ENCODE results near the gene LARGE2.

LARGE2 gene

DNA sequence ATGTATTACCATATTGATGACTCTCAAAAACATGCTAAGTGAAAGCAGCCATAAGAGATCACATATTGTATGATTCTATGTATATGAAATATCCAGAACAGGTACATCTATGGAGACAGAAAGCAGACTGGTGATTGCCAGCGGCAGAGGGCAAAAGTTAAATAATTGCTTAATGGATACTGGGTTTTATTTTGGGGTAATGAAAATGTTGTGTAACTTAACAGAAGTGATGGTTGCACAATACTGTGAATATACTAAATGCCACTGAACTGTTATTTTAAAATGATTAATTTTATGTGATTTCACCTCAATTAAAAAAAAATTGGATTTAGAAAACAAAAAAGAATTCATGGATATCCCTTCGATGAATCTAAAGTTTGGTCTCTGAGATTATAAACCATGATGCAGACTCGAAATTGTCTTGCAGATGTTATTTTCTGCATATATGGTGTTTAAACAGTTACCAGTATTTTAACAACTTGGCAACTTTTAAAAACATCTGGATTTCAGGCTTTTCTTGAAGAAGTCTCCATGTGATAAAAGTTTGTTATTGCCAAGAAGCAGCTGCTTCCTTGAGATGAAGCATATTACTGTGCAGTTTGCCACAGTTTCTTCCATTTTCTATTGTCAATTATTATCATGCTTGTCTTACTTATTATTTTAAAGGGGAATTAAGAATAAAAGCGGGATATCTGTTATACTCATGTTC is 38.1 kb downstream of the LARGE2 start:
- TF ChIP-seq ESRRG (CRISPR knock-in tag; IDR thresholded peaks at IDR 0.05) = no peak
- TF ChIP-seq ZC3H10 (CRISPR knock-in tag; IDR thresholded peaks at IDR 0.05) = no peak
- TF ChIP-seq ZFP3 (CRISPR knock-in tag; IDR thresholded peaks at IDR 0.05) = no peak
- no peak for TF ChIP-seq ZNF8 (CRISPR knock-in tag; IDR thresholded peaks at IDR 0.05)
- TF ChIP-seq SNAI2 (CRISPR knock-in tag; IDR thresholded peaks at IDR 0.05) = no peak
- no peak for TF ChIP-seq TCF4 (CRISPR knock-in tag; IDR thresholded peaks at IDR 0.05; ENCODE audit: borderline replicate concordance)
- TF ChIP-seq ISL1 (CRISPR knock-in tag; IDR thresholded peaks at IDR 0.05) = no peak
- TF ChIP-seq, protein P1, sequence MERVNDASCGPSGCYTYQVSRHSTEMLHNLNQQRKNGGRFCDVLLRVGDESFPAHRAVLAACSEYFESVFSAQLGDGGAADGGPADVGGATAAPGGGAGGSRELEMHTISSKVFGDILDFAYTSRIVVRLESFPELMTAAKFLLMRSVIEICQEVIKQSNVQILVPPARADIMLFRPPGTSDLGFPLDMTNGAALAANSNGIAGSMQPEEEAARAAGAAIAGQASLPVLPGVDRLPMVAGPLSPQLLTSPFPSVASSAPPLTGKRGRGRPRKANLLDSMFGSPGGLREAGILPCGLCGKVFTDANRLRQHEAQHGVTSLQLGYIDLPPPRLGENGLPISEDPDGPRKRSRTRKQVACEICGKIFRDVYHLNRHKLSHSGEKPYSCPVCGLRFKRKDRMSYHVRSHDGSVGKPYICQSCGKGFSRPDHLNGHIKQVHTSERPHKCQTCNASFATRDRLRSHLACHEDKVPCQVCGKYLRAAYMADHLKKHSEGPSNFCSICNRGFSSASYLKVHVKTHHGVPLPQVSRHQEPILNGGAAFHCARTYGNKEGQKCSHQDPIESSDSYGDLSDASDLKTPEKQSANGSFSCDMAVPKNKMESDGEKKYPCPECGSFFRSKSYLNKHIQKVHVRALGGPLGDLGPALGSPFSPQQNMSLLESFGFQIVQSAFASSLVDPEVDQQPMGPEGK (CRISPR knock-in tag; IDR thresholded peaks at IDR 0.05; ENCODE audit: borderline replicate concordance) = no peak
- TF ChIP-seq ZNF70 (CRISPR knock-in tag; IDR thresholded peaks at IDR 0.05) = no peak
- no peak for TF ChIP-seq ZNF565 (CRISPR knock-in tag; conservative IDR thresholded peaks at IDR 0.05; ENCODE audit: low read depth)
- no peak for ATAC-seq

DNA sequence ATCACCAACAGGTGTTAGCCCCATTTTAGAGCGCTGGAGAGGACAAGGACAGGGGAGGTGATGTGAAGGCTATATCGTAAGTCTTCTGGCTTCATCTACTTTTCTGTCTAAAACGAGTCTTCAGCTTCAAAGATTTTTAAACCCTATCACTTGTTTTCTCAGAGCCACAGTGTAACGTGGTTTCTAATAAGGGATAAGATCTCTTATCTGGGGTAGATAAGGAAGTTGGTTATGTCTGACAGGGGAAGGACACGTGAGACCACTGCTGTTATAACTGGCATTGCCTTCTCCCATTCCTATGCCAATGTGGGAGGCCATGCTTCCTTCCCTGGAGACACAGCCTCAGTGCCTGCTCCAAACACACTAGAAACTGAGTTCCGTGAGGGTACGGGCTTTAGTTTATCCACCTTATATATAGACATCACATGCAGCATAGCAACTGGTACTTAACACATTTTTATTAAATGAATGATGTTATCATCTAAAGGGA is 39.3 kb downstream of the LARGE2 start:
- ATAC-seq = no peak
- TF ChIP-seq, protein P2, sequence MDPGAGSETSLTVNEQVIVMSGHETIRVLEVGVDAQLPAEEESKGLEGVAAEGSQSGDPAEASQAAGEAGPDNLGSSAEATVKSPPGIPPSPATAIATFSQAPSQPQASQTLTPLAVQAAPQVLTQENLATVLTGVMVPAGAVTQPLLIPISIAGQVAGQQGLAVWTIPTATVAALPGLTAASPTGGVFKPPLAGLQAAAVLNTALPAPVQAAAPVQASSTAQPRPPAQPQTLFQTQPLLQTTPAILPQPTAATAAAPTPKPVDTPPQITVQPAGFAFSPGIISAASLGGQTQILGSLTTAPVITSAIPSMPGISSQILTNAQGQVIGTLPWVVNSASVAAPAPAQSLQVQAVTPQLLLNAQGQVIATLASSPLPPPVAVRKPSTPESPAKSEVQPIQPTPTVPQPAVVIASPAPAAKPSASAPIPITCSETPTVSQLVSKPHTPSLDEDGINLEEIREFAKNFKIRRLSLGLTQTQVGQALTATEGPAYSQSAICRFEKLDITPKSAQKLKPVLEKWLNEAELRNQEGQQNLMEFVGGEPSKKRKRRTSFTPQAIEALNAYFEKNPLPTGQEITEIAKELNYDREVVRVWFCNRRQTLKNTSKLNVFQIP (CRISPR knock-in tag; IDR thresholded peaks at IDR 0.05; ENCODE audit: borderline replicate concordance, low read depth) = no peak
- TF ChIP-seq, protein P3, sequence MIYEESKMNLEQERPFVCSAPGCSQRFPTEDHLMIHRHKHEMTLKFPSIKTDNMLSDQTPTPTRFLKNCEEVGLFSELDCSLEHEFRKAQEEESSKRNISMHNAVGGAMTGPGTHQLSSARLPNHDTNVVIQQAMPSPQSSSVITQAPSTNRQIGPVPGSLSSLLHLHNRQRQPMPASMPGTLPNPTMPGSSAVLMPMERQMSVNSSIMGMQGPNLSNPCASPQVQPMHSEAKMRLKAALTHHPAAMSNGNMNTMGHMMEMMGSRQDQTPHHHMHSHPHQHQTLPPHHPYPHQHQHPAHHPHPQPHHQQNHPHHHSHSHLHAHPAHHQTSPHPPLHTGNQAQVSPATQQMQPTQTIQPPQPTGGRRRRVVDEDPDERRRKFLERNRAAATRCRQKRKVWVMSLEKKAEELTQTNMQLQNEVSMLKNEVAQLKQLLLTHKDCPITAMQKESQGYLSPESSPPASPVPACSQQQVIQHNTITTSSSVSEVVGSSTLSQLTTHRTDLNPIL (CRISPR knock-in tag; IDR thresholded peaks at IDR 0.05; ENCODE audit: low read depth) = no peak
- TF ChIP-seq TOX (CRISPR knock-in tag; IDR thresholded peaks at IDR 0.05; ENCODE audit: borderline replicate concordance) (no peak), ZC3H10 (CRISPR knock-in tag; IDR thresholded peaks at IDR 0.05) (no peak), BACH2 (CRISPR knock-in tag; IDR thresholded peaks at IDR 0.05; ENCODE audit: borderline replicate concordance) (no peak), ZNF565 (CRISPR knock-in tag; conservative IDR thresholded peaks at IDR 0.05; ENCODE audit: low read depth) (no peak), ZNF70 (CRISPR knock-in tag; IDR thresholded peaks at IDR 0.05) (no peak), ISL1 (CRISPR knock-in tag; IDR thresholded peaks at IDR 0.05) (no peak), ZNF8 (CRISPR knock-in tag; IDR thresholded peaks at IDR 0.05) (no peak), RARB (CRISPR knock-in tag; IDR thresholded peaks at IDR 0.05) (no peak), PPARA (CRISPR knock-in tag; IDR thresholded peaks at IDR 0.05; ENCODE audit: borderline replicate concordance) (no peak), ARNTL (CRISPR knock-in tag; IDR thresholded peaks at IDR 0.05; ENCODE audit: borderline replicate concordance, low read depth) (no peak), ESRRG (CRISPR knock-in tag; IDR thresholded peaks at IDR 0.05) (no peak)
- TF ChIP-seq, protein P4, sequence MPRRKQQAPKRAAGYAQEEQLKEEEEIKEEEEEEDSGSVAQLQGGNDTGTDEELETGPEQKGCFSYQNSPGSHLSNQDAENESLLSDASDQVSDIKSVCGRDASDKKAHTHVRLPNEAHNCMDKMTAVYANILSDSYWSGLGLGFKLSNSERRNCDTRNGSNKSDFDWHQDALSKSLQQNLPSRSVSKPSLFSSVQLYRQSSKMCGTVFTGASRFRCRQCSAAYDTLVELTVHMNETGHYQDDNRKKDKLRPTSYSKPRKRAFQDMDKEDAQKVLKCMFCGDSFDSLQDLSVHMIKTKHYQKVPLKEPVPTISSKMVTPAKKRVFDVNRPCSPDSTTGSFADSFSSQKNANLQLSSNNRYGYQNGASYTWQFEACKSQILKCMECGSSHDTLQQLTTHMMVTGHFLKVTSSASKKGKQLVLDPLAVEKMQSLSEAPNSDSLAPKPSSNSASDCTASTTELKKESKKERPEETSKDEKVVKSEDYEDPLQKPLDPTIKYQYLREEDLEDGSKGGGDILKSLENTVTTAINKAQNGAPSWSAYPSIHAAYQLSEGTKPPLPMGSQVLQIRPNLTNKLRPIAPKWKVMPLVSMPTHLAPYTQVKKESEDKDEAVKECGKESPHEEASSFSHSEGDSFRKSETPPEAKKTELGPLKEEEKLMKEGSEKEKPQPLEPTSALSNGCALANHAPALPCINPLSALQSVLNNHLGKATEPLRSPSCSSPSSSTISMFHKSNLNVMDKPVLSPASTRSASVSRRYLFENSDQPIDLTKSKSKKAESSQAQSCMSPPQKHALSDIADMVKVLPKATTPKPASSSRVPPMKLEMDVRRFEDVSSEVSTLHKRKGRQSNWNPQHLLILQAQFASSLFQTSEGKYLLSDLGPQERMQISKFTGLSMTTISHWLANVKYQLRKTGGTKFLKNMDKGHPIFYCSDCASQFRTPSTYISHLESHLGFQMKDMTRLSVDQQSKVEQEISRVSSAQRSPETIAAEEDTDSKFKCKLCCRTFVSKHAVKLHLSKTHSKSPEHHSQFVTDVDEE (CRISPR knock-in tag; IDR thresholded peaks at IDR 0.05) = no peak

DNA sequence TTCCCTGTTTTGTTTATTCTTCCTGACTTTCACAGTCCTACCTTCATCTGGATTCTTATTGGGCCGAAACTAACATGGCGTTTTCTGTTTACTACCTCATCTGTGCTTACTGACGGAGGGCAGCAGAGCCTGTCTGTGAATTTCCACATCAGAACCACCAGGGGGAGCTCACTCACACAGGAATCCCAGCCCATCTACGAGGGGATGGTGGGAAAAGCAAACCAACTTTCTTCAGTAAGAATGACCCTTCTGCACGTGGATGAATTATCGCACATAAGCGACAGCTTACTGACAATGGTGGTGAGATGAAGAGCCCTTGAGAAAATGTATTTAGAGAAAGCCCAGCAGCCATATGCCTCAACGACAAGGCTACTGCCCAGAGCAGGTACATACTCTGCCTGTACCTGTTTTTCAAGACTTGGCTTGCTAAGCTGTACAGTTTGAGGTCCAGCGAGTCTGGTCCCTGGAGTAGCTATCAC is 42.5 kb downstream of the LARGE2 start:
- no peak for TF ChIP-seq TCF4 (CRISPR knock-in tag; IDR thresholded peaks at IDR 0.05; ENCODE audit: borderline replicate concordance)
- TF ChIP-seq GLIS3 (CRISPR knock-in tag; IDR thresholded peaks at IDR 0.05) = no peak
- no peak for TF ChIP-seq ISL1 (CRISPR knock-in tag; IDR thresholded peaks at IDR 0.05)
- no peak for TF ChIP-seq RARB (CRISPR knock-in tag; IDR thresholded peaks at IDR 0.05)
- TF ChIP-seq, protein P1 (CRISPR knock-in tag; IDR thresholded peaks at IDR 0.05; ENCODE audit: borderline replicate concordance) = no peak
- TF ChIP-seq ZC3H10 (CRISPR knock-in tag; IDR thresholded peaks at IDR 0.05) = no peak
- TF ChIP-seq CSDC2 (CRISPR knock-in tag; IDR thresholded peaks at IDR 0.05) = no peak
- TF ChIP-seq TOX (CRISPR knock-in tag; IDR thresholded peaks at IDR 0.05; ENCODE audit: borderline replicate concordance) = no peak
- TF ChIP-seq, protein P2 (CRISPR knock-in tag; IDR thresholded peaks at IDR 0.05; ENCODE audit: borderline replicate concordance, low read depth) = no peak
- no peak for TF ChIP-seq SNAI2 (CRISPR knock-in tag; IDR thresholded peaks at IDR 0.05)
- TF ChIP-seq, protein P4 (CRISPR knock-in tag; IDR thresholded peaks at IDR 0.05) = no peak
- no peak for TF ChIP-seq ZNF565 (CRISPR knock-in tag; conservative IDR thresholded peaks at IDR 0.05; ENCODE audit: low read depth)
- peak; percentile 99 for ATAC-seq

All from SK-N-SH treated with all-trans-retinoic acid at 6 μM for 48 hours (cell line).